HPDE6-E6E7 (cell line): ENCODE measurements around the gene LRCH1.
"Not testable (repeated sequence)": the region's sequence is repeated elsewhere in the genome, so short reads cannot be mapped to it uniquely, and the experiment has no call there.

ENCODE experiments used
- DNase-seq: peaks from one replicate; pipeline ENCODE4 v3.0.0; 2011; ENCODE audit warnings: missing footprints; ENCODE audit errors: extremely low spot score

LRCH1 gene

GRCh38 chr13:46552889-46553520 lies at the start of gene LRCH1:
TSS of gene LRCH1 (plus strand) at chr13:46553170. CDS start at chr13:46553397, 227 bp downstream.
- no peak for DNase-seq

- no peak for DNase-seq
Measured at GRCh38 chr13:46504036-46504435, 48.9 kb upstream of the LRCH1 start.

DNA sequence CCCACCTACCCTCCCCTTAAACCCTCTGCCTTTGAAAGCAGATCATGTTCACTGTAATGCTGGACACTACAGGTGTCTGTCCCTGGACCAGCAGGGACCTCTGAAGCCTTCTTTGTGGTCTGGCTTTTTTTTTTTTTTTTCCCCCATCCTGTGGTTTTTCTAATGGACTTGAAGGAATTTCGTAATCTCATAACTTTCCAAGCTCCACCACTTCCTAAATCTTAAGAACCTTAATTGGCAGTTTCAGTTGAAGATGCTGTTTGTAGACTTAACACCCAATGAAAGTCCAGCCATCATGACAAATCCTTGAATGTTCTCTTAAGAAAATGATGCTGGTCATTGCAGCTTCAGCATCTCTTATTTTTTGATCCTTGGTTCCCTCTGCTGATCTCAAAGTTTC lies 45.0 kb upstream of the LRCH1 start:
- no peak for DNase-seq

DNA sequence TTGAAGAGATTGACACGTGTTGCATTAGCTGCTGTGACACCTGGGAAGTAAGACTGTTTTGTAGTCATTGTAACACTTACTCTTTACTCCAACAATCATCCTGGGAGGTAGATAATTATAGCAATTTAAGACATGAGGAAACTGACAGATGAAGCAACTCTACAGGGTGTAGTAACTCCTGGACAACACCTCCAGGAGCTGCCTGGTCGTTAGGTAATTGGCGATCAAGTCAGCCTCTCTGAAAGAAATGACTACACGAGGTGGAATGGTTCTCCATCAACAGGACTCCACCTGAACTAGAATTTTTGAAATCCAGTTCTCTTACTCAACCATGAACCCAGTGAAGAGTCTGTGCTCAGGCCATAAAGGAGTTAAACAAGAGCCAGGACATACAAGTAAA lies 43.0 kb upstream of the LRCH1 start:
- DNase-seq = no peak

DNA sequence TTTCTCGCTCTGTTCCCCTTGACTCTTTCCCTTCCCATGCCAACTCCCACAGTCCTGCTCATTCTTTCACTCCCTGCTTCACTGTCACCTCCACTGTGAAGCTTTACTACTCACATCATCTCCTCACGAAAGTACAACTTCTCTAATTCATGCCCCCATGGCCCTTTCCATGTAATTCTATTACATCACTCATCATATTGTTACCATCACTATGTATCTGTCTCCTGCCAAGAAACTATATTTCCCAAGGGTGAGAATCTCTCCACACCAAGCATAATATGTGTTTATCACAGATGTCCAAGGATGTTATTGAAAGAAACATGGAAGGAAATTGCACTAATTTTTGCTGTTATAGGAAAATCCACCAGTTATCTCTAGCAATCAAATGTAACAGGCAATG lies 37.2 kb upstream of the LRCH1 start:
- DNase-seq = no peak

GRCh38 chr13:46516599-46517338 lies 36.2 kb upstream of the LRCH1 start:
- DNase-seq = no peak

- not testable (repeated sequence) for DNase-seq
Measured at GRCh38 chr13:46517748-46518147, 35.2 kb upstream of the LRCH1 start.

DNA sequence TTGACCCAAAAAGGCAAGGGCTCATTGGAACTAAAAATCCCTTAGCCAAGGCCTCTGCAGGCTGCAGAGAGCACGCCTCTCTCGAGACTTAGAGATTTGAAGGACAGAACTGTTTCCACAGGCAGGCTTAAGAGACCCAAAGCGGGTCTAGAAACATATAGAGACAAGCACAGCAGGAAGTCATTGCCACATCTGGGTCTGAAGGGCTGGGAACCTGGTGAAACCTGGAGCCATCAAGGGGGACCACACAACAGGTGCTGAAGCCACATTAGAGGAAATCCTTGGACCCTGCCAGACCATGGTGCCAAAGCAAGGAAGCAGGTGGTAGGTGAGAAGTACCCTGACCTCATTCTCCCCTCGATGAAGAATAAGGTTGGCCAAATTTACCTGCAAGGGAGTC lies 33.8 kb upstream of the LRCH1 start:
- no peak for DNase-seq

GRCh38 chr13:46520166-46520565 lies 32.8 kb upstream of the LRCH1 start:
- no peak for DNase-seq

GRCh38 chr13:46521486-46521885 lies 31.5 kb upstream of the LRCH1 start:
- DNase-seq = no peak

- no peak for DNase-seq
Measured at GRCh38 chr13:46521921-46522747, 30.8 kb upstream of the LRCH1 start.

GRCh38 chr13:46522748-46523030 lies 30.3 kb upstream of the LRCH1 start:
- no peak for DNase-seq

DNA sequence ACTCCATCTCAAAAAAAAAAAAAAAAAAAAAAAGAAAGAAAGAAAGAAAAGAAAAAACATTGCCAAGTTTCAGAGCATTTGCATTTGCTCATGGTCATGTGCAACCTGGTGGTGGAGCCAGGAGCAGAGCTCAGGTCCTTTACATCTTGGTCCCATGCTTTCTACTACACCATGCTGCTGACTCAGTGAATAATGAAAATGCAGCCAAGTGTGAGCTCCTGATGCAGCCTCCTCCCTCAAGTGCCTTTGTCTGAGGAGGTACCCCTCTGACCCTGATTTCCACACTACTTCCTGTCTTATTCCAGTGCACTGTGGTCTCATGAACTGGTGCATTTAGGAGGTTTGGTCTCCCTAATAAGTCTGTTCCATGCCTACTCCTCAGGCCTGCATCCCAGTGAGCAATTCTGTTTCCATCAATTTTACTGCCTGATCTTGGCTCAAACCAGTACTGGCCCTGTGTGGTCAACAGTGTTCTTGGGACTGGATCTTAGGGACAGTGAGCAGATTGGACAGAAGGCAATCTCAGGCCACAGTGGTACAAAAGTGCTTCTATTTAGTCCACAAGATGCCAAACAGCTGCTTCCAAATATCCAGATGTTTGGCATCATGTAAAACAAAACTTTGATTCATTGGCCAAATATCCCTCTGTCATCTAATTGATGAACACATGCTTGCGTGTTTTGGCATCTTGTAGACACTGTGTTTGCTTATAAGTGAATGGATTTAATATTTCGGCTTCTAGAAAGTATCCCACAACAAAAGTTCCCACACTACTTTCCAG lies 28.8 kb upstream of the LRCH1 start:
- no peak for DNase-seq

GRCh38 chr13:46526100-46526735 lies 26.8 kb upstream of the LRCH1 start:
- DNase-seq = no peak

GRCh38 chr13:46526740-46527139 lies 26.2 kb upstream of the LRCH1 start:
- no peak for DNase-seq

DNA sequence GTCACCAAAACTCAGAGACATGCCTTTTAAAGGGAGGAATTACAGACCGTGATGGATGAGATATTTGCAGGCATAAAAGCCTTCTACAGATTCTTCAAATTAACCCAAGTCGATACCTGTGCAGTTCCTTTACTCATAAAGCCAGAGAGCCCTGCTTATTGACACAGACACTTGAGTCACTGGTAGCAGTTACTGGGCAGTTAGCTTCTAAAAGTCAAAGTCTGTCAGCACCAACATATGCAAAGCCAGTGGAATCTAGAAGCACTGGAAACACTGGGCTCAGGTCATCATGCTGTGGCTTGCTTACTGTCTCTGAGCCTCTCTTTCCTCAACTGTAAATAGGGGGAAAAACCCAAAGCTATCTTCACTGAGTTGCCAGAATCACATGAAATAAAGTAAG lies 25.7 kb upstream of the LRCH1 start:
- no peak for DNase-seq

DNA sequence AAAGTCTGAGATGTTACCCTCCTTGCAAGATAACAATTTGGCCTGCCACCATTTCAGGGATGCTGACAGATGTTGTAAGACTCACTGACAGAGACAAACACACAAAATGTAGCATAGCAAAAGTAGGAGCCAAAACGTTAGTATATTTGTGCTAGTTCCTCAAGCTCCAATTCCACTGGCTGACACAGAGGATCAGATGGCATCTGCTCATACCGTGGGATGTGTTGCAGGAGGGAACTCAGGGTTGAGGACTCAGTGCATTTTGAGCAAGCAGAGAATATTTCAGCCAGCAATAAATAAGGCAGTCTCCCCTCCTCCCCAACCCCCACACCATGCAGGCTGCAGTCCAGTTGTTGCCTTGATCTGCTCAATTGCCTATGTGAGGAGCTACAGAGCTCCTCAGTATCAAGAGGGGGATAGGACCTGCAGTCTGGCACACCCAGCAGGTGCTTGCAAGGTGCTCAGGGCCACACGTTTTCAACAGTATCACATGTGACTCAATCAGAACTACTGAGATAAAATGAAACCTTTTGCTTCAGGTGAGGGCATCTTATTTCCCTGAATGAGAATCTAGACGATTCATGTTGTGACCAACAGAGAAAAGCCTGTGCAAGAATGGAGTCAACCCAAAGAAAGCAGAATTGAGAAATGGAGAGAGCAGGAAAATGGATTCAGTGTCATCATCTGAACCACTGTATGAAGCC lies 23.6 kb upstream of the LRCH1 start:
- no peak for DNase-seq

- no peak for DNase-seq
Measured at GRCh38 chr13:46530084-46530935, 22.7 kb upstream of the LRCH1 start.

DNA sequence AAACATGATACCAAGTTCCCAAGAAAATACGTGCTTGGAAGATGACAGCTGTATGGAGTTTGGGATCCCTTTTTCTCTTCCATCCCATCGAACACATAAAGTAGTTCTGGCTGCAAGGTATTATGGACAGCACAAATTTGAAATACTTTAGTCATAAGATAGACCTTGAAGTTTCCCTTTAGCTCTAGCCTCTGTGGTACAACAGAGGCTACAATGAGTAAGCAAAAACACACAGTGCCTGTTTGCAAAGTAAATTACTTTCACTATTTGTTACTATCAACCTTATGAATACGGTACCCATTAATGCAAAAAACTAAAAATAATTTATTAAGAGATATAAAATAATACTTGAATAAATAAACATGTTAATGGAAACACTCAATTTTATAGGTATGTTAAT lies 21.0 kb upstream of the LRCH1 start:
- DNase-seq = no peak

- DNase-seq = no peak
Measured at GRCh38 chr13:46535002-46535401, 18.0 kb upstream of the LRCH1 start.
